Neural crest cell (in vitro differentiated cells): ENCODE measurements around the gene SUPT6H. TPM values are rescaled to one million over a fixed set of nuclear protein-coding genes. Genes with fewer than 3 reads are reported as not detected.

Experiments used
- DNase-seq: peaks from one replicate; pipeline ENCODE4 v3.0.0; 2021; ENCODE audit warnings: low read depth, mixed read lengths, low spot score
- H3K27ac Mint-ChIP-seq: one replicate; pipeline ENCODE4 v1.8.0; 2021; ENCODE audit warnings: mild to moderate bottlenecking, mixed read lengths; ENCODE audit not compliant: unreplicated experiment
- H3K27me3 Mint-ChIP-seq: 2 replicates; pipeline ENCODE4 v1.8.0; 2021; ENCODE audit warnings: low read depth, mild to moderate bottlenecking, mixed read lengths
- H3K36me3 Mint-ChIP-seq: 2 replicates; pipeline ENCODE4 v1.8.0; 2021; ENCODE audit warnings: low read depth, mild to moderate bottlenecking, mixed read lengths
- H3K4me1 Mint-ChIP-seq: 2 replicates; pipeline ENCODE4 v1.8.0; 2021; ENCODE audit warnings: mixed read lengths
- H3K4me3 Mint-ChIP-seq: one replicate; pipeline ENCODE4 v1.8.0; 2021; ENCODE audit warnings: mild to moderate bottlenecking, mixed read lengths
- H3K9me3 Mint-ChIP-seq: 2 replicates; pipeline ENCODE4 v1.8.0; 2021; ENCODE audit warnings: mixed read lengths
- CTCF ChIP-seq: fragments of 200-600 bp; sonication (generic); conservative IDR thresholded peaks from 2 replicates; pipeline ENCODE4 v1.5.0; 2021; ENCODE audit warnings: antibody characterized with exemption, mild to moderate bottlenecking
- total RNA-seq: library from RNA; stranded (reverse); gene quantifications from 2 replicates; pipeline ENCODE4 v1.2.1, GENCODE V29; 2021

SUPT6H gene
- total RNA-seq, 1 donor from 2014 or later = 70.0 TPM

GRCh38 chr17:28702752-28703150 is 40.7 kb downstream of the SUPT6H start:
- H3K27ac Mint-ChIP-seq = no peak overlapping the region
- H3K9me3 Mint-ChIP-seq = no peaks in the 10 kb centered on the region
- no peak overlapping the region for H3K4me3 Mint-ChIP-seq
- no peak for DNase-seq
- H3K4me1 Mint-ChIP-seq = peaks cover 29% of the 10 kb centered on the region
- no peak for TF ChIP-seq CTCF
- H3K36me3 Mint-ChIP-seq = peaks cover 17% of the 10 kb centered on the region
- H3K27me3 Mint-ChIP-seq = peaks cover 4% of the 10 kb centered on the region

GRCh38 chr17:28703552-28704218 is 41.7 kb downstream of the SUPT6H start:
- DNase-seq = no peak
- no peak for TF ChIP-seq CTCF
- Mint-ChIP-seq H3K4me1 (peaks cover 30% of the 10 kb centered on the region), H3K27ac (no peak overlapping the region), H3K9me3 (no peaks in the 10 kb centered on the region), H3K36me3 (peaks cover 14% of the 10 kb centered on the region), H3K4me3 (peak overlapping the region; percentile 44), H3K27me3 (peaks cover 4% of the 10 kb centered on the region)

- Mint-ChIP-seq H3K4me3 (no peak overlapping the region), H3K27me3 (peaks cover 4% of the 10 kb centered on the region), H3K36me3 (peaks cover 14% of the 10 kb centered on the region), H3K4me1 (peaks cover 30% of the 10 kb centered on the region), H3K27ac (peak overlapping the region; percentile 67), H3K9me3 (no peaks in the 10 kb centered on the region)
- TF ChIP-seq CTCF = no peak
- DNase-seq = no peak
Measured at GRCh38 chr17:28704219-28704858, 42.3 kb downstream of the SUPT6H start.

GRCh38 chr17:28705074-28705659 is 43.2 kb downstream of the SUPT6H start:
- Mint-ChIP-seq H3K27ac (no peak overlapping the region), H3K36me3 (peaks cover 14% of the 10 kb centered on the region), H3K4me1 (peaks cover 30% of the 10 kb centered on the region), H3K9me3 (no peaks in the 10 kb centered on the region), H3K27me3 (peaks cover 4% of the 10 kb centered on the region), H3K4me3 (peak overlapping the region; percentile 35)
- TF ChIP-seq CTCF = no peak
- DNase-seq = no peak

- no peak for TF ChIP-seq CTCF
- Mint-ChIP-seq H3K4me1 (peaks cover 34% of the 10 kb centered on the region), H3K36me3 (peaks cover 13% of the 10 kb centered on the region), H3K27me3 (peaks cover 4% of the 10 kb centered on the region), H3K4me3 (peak overlapping the region; percentile 35), H3K9me3 (no peaks in the 10 kb centered on the region), H3K27ac (peak overlapping the region; percentile 82)
- no peak for DNase-seq
Measured at GRCh38 chr17:28705728-28706334, 43.8 kb downstream of the SUPT6H start.
